GM23248 (cell line): ENCODE measurements around the gene C2orf74.

Experiments
- EZH2 ChIP-seq: fragments of 200-600 bp; sonication (generic); IDR thresholded peaks from 2 replicates; pipeline ENCODE4 v1.6.1; 2018; ENCODE audit warnings: antibody characterized with exemption, mild to moderate bottlenecking; ENCODE audit not compliant: insufficient read depth, poor library complexity, severe bottlenecking
- EZH2phosphoT487 ChIP-seq: fragments of 200-600 bp; sonication (generic); IDR thresholded peaks from 2 replicates; pipeline ENCODE4 v1.6.1; 2018; ENCODE audit warnings: antibody characterized with exemption, moderate library complexity, mild to moderate bottlenecking, low read depth; ENCODE audit not compliant: insufficient read depth

DNA sequence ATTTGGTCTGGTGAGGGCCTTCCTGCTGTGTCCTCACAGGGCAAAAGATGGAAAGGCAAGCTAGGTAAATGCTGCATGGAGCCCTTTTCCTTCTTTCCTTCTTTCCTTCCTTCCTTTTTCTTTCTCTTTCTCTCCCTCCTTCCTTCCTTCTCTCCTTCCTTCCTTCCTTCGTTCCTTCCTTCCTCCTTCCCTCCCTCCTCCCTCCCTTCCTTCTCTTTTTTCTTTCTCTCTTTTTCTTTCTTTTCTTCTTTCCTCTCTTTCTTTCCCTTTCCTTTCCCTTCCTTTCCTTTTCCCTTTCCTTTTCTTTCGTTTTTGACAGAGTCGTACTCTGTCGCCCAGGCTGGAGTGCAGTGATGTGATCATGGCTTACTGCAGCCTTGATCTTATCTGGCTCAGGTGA is 23.1 kb upstream of the C2orf74 start:
- TF ChIP-seq EZH2 (no peak), EZH2phosphoT487 (no peak)
